HG03558 (cell line): Measurements from ENCODE around the gene THADA.
"Not testable (repeated sequence)": the region's sequence is repeated elsewhere in the genome, so short reads cannot be mapped to it uniquely, and the experiment has no call there.

Source experiments
- ATAC-seq: cut with Tn5 transposase; IDR thresholded peaks from one replicate; pipeline ENCODE4 v1.9.1; 2021; ENCODE audit warnings: moderate number of reproducible peaks; ENCODE audit not compliant: unreplicated experiment; ENCODE audit errors: extremely low read depth

THADA gene

GRCh38 chr2:43399515-43400264, 196.1 kb downstream of the THADA start:
- ATAC-seq = no peak

GRCh38 chr2:43399098-43399497, 196.7 kb downstream of the THADA start:
- no peak for ATAC-seq

GRCh38 chr2:43397821-43398220, 198.0 kb downstream of the THADA start:
- no peak for ATAC-seq

- ATAC-seq = no peak
These were observed 198.4 kb downstream of the THADA start for GRCh38 chr2:43397411-43397810.

GRCh38 chr2:43396344-43396743, 199.5 kb downstream of the THADA start:
- not testable (repeated sequence) for ATAC-seq

GRCh38 chr2:43393918-43394317, 201.9 kb downstream of the THADA start:
- ATAC-seq = no peak

GRCh38 chr2:43391878-43392215, 204.0 kb downstream of the THADA start:
- ATAC-seq = no peak

GRCh38 chr2:43391201-43391877, 204.5 kb downstream of the THADA start:
- ATAC-seq = no peak

GRCh38 chr2:43389581-43390466, 206.0 kb downstream of the THADA start:
- no peak for ATAC-seq

- no peak for ATAC-seq
These were observed 207.5 kb downstream of the THADA start for GRCh38 chr2:43388371-43388770.

GRCh38 chr2:43387092-43388062, 208.5 kb downstream of the THADA start:
- peak; percentile 61 for ATAC-seq

GRCh38 chr2:43386679-43387078, 209.2 kb downstream of the THADA start:
- ATAC-seq = not testable (repeated sequence)

GRCh38 chr2:43384143-43384542, 211.7 kb downstream of the THADA start:
- ATAC-seq = no peak

- no peak for ATAC-seq
These were observed 212.3 kb downstream of the THADA start for GRCh38 chr2:43383533-43383932.

GRCh38 chr2:43379494-43379893, 216.3 kb downstream of the THADA start:
- ATAC-seq = no peak

GRCh38 chr2:43377327-43377726, 218.5 kb downstream of the THADA start:
- ATAC-seq = no peak

GRCh38 chr2:43376523-43377198, 219.2 kb downstream of the THADA start:
- ATAC-seq = no peak

GRCh38 chr2:43375746-43376522, 219.9 kb downstream of the THADA start:
- ATAC-seq = no peak
